Measurements from ENCODE around the gene SPOCK1. TPM values are rescaled to one million over a fixed set of nuclear protein-coding genes. Genes with fewer than 3 reads are reported as not detected.

Gene SPOCK1
- total and polyA plus RNA-seq, 2 of the 4 experiments (the other 2 are of a cell fraction) = 5.0 to 20.3 TPM

GRCh38 chr5:137001026-137001569, 498.0 kb downstream of the SPOCK1 start:
- dilution Hi-C loops (cut with HindIII; ENCODE audit: low sequenced_read_pairs, unreplicated experiment) (no loop called here), intact Hi-C loops (cut with micrococcal nuclease) (no loop called here), in situ Hi-C loops (cut with MboI; ENCODE audit: low sequenced_read_pairs) (no loop called here)
- WGBS, 2 experiments (ENCODE audit: extremely low coverage in 2 of 2, insufficient read length in 1 of 2) = no CpG with 5 or more reads among the region's 7 CpGs
- ATAC-seq (ENCODE audit: low read depth) = no peak
- no peak overlapping the region for H4K5ac ChIP-seq (ENCODE audit: low read depth, low read length)
- H2BK120ac ChIP-seq (ENCODE audit: low read depth, low read length) = no peak overlapping the region
- H3K79me1 ChIP-seq (ENCODE audit: low read depth in 1 of 2, low read length in 2 of 2) = no peaks in the 10 kb centered on the region
- no peak overlapping the region for H3K14ac ChIP-seq (replicated peaks; ENCODE audit: low read depth, low read length)
- no peaks in the 10 kb centered on the region for H3K9me1 ChIP-seq (ENCODE audit: insufficient read depth, low read length)
- H3K23ac ChIP-seq (ENCODE audit: low read depth, low read length) = no peak overlapping the region
- no peak overlapping the region for H3K4ac ChIP-seq (ENCODE audit: low read depth, low read length)
- no peak overlapping the region for H4K8ac ChIP-seq (ENCODE audit: low read depth in 2 of 2, low read length in 2 of 2)
- CTCF ChIA-PET = interaction anchor here (0.9 kb wide), 1 partner anchor 10 kb away, joined by 3 read pairs; no protein-coding TSS in a partner anchor
- no peak overlapping the region for H2AFZ ChIP-seq (replicated peaks; ENCODE audit: low read length, poor library complexity)
- H3K9ac ChIP-seq (ENCODE audit: low read depth, low read length) = no peak overlapping the region
- H3K56ac ChIP-seq (ENCODE audit: extremely low read depth, insufficient read depth, low read length) = no peak overlapping the region
- no peak overlapping the region for H2BK15ac ChIP-seq (ENCODE audit: low read depth, low read length)
- H4K91ac ChIP-seq (ENCODE audit: insufficient read depth, low read depth, low read length) = no peak overlapping the region
- H4K20me1 ChIP-seq (ENCODE audit: insufficient read depth, low read length) = no peaks in the 10 kb centered on the region
- H2AK9ac ChIP-seq (replicated peaks; ENCODE audit: low read depth, low read length, poor library complexity) = no peak overlapping the region
- H3K4me2 ChIP-seq (ENCODE audit: low read depth, low read length) = no peak overlapping the region
- no peak overlapping the region for H3K27ac ChIP-seq (ENCODE audit: insufficient read depth, low read length)
- BruUV-seq (replicated peaks) = no TSS peak
- no peak overlapping the region for H2AK5ac ChIP-seq (ENCODE audit: low read depth, low read length)
- H3K9me3 ChIP-seq (ENCODE audit: control insufficient read depth, insufficient read depth, low read length) = peaks cover 5% of the 10 kb centered on the region
- no peak for TF ChIP-seq RCOR1 (IDR thresholded peaks at IDR 0.05; ENCODE audit: insufficient replicate concordance, low read length)
- TF ChIP-seq RFX5 (IDR thresholded peaks at IDR 0.05; ENCODE audit: low read depth, low read length) = no peak
- TF ChIP-seq NFE2L2 (IDR thresholded peaks at IDR 0.05; ENCODE audit: low read depth, low read length) = no peak
- no peak for TF ChIP-seq CEBPB (IDR thresholded peaks at IDR 0.05; ENCODE audit: low read depth, low read length)
- no peak for TF ChIP-seq SMC3 (IDR thresholded peaks at IDR 0.05; ENCODE audit: low read depth, low read length)
- TF ChIP-seq CHD1 (IDR thresholded peaks at IDR 0.05; ENCODE audit: low read depth, low read length) = no peak
- TF ChIP-seq POLR2A (IDR thresholded peaks at IDR 0.05; ENCODE audit: low read depth, low read length) = no peak
- no peak for TF ChIP-seq MAFK (IDR thresholded peaks at IDR 0.05; ENCODE audit: low read depth, low read length)
- no peak for TF ChIP-seq BHLHE40 (IDR thresholded peaks at IDR 0.05; ENCODE audit: low read depth, low read length)
- TF ChIP-seq RAD21 (IDR thresholded peaks at IDR 0.05; ENCODE audit: low read length) = no peak
- TF ChIP-seq FOS (IDR thresholded peaks at IDR 0.05; ENCODE audit: low read depth, low read length) = no peak
- TF ChIP-seq USF2 (IDR thresholded peaks at IDR 0.05; ENCODE audit: low read depth, low read length) = no peak
- TF ChIP-seq ELK1 (IDR thresholded peaks at IDR 0.05; ENCODE audit: borderline replicate concordance, low read depth, low read length) = no peak
- TF ChIP-seq CTCF (conservative IDR thresholded peaks at IDR 0.05; ENCODE audit: low read depth, low read length) = no peak
- H3K4me3 ChIP-seq (ENCODE audit: insufficient read depth, low read depth, low read length) = no peak overlapping the region
- H3K36me3 ChIP-seq (ENCODE audit: control insufficient read depth, insufficient read depth, low read length) = no peaks in the 10 kb centered on the region
- H3K18ac ChIP-seq (ENCODE audit: low read depth, low read length) = no peak overlapping the region
- no peaks in the 10 kb centered on the region for H3K27me3 ChIP-seq (ENCODE audit: control insufficient read depth, insufficient read depth, low read length)
- POLR2A ChIA-PET (ENCODE audit: unreplicated experiment) = no interaction called here
- DNase-seq = no peak
- no peak overlapping the region for H2BK20ac ChIP-seq (ENCODE audit: low read depth, low read length)
- no peak overlapping the region for H2BK5ac ChIP-seq (ENCODE audit: low read depth, low read length, poor library complexity, severe bottlenecking)
- no peaks in the 10 kb centered on the region for H3K4me1 ChIP-seq (ENCODE audit: control insufficient read depth, insufficient read depth, low read length)

Data from IMR-90 (cell line).